NCI-H460 (cell line): Measurements from ENCODE around the gene CST5. TPM values are rescaled to one million over a fixed set of nuclear protein-coding genes. Genes with fewer than 3 reads are reported as not detected.
"Not testable (repeated sequence)": the region's sequence is repeated elsewhere in the genome, so short reads cannot be mapped to it uniquely, and the experiment has no call there.

Experiments
- DNase-seq: peaks from one replicate; pipeline ENCODE4 v3.0.0-alpha.2; 2016; ENCODE audit warnings: low read depth; ENCODE audit errors: extremely low read depth
- total RNA-seq: library from RNA; depleted of rRNA; stranded (reverse); fragments of >200 nt; shearing (Covaris generic); gene quantifications from 2 replicates; pipeline ENCODE4 v1.2.3, GENCODE V29; 2014; rRNA removed

CST5 gene
- total RNA-seq, 1 experiment from 2014 or later: not detected

DNA sequence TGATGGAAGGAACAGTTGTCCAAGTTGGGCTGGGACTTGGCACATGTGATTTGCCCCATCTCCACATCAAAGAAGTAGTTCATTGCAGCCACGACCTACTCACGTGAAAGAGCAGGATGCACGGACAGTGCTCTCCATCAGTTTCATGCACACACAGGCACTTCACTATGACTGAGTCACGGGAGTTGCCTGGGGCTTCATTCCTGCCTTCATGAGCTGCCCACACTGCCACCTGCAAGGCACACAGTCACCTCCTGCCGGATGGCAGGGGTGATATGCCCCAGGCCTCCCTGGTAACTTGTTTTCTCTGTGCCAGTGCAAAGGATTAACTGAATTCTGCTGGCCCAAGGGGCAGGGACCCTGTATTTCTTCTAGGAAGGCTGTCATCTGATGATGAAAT is 22.8 kb downstream of the CST5 start:
- DNase-seq: no peak

DNA sequence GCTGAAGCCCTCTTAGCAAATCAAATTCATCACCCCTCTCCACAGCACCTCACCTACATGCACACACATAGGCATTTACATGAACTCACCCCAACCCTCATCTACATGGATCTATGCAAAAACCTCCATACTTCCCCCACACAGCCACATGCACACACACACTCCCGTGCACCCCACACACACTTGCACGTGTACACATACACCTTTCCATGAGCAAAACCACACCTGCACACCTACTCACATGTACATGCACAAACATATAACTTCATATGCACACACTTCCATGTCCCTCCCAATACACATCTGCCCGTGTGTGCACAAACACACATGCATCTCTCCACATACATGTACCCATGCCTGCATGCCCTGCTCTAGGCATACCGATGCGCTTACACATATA is 23.3 kb downstream of the CST5 start:
- DNase-seq: no peak

DNA sequence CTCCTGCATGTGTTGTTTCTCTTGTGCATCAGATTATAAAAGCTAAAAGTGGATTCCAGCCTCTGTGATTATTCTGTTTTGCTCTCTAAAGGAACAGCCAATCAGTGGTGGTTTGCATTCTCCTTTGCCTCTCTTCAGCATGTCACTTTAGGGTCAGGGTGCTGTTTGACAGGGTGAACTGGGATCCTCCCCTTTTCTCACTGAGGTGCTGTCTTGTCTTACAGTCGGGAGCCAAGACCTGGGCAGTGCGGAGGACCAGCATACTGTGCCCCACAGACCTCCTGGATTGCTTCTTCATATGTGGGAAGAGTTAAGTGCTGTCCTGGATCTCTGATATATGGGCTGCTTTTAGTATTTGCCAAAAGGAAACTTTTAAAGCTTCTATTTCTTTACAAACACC is 37.9 kb downstream of the CST5 start:
- DNase-seq: no peak

DNA sequence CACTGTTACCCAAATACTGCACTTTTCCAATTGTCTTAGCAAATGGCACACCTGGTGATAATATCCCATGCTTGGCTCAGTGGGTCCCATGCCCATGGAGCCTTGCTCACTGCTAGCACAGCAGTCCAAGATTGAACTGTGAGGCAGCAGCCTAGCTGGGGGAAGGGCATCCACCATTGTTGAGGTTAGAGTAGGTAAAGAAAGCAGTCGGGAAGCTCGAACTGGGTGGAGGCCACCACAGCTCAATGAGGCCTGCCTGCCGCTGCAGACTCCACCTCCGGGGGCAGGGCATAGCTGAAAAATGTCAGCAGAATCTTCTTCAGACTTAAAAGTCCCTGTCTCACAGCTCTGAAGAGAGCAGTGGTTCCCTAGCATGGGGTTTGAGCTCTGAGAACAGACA is 43.8 kb downstream of the CST5 start:
- DNase-seq: no peak

DNA sequence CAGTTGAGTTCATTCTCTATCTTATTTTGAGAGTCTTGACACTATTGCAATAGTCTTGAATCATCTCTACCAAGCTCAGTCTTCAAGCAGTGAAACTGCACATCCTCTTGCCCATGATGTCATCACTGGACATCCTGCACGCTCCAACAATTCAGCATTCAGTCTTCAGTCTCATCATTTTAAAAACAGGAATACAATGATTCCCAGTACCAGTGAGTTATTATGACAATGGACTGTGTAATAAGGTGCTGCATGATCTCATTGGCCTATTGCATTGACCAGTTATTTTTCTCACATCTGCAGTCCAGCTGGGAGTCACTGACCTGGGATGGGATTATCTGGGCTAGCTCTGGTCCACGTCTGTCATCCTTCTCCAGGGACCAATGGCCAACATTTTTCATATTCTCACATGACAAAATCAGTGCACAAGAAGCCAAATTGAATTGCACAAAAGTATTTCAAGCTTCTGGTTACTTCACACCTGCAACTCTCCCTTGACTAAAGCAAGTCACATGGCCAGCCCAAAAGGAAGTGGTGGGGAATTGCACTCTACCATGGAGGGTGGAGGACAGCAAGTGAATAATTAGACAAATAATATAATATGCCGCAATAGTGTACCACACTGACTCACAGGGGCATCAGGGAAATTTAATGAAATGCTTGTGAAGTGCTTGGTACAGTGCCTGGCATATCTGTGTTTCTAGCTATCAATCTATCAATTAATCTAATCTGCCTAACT is 46.6 kb downstream of the CST5 start:
- DNase-seq: no peak

DNA sequence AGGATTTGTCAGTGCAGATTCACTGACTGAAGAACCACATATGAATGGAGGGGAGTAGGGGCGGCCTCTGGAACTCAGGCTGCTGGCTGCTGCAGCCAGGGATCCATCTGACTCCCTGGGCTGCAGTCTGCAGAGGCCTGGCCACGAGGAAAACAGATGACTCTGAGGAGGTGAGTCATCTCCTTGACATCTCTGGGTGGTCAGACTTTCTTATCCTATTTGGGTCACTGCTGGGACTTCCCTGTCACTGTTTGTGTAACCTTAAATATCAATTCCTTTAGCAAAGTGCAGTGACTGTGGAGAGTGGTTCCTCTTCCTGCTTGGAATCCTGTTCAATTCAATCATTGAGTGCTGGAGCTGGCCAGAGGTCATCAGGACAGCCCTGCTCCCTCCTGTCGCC is 47.6 kb downstream of the CST5 start:
- DNase-seq: not testable (repeated sequence)

DNA sequence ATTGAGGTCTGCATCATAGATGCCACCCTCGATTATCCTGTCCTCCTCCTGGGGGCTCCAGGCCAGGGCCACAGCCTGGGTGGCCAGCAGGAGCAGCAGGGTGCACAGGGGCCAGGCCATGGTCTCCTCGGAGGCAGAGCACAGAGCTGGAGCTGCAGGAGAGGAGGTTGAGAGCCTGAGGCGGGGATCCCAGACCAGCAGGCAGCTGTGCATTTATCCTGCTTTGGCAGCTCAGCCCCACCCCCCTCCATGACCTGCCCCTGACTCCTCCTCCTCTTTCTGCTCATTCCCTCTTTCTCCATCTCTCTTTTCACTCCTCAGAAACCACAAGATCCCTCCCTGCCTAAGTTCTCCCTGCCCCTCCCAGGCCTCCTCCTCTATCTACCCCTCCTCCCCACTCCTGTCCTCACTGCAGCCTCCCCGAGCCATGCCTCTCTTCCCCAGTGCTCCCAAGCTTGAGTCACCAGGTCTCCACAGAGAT is 53.0 kb downstream of the CST5 start, which contains the start of gene CST2:
Gene CST2, minus strand, starts transcription at position 189 of the 481 bp plus-strand sequence. Its CDS starts 69 bp downstream, at position 120.
- DNase-seq: no peak

Other genes with a start within 250 kb of the CST5 start
- gene CST3, start 241.8 kb downstream of the CST5 start, total RNA-seq: 225 and 267 TPM in 2 replicates
- 0.42 TPM in 1 of 2 replicates, not detected in the other for gene CST4, start 190.7 kb downstream of the CST5 start, total RNA-seq
- not detected in 2 replicates for gene CST1, start 128.8 kb downstream of the CST5 start, total RNA-seq
- gene CST2, start 53.0 kb downstream of the CST5 start, total RNA-seq: 0.78 TPM in 1 of 2 replicates, not detected in the other
- gene GGTLC1, start 109.0 kb upstream of the CST5 start, total RNA-seq: not detected in 2 replicates